Measurements from ENCODE around the gene PPCDC.
A peak's percentile ranks its signal among the peaks of the same experiment; 100 is the strongest.

Gene PPCDC

GRCh38 chr15:75045332-75046015 is 22.1 kb downstream of the PPCDC start:
- DNase-seq: no peak

- DNase-seq: no peak
These were observed 25.0 kb downstream of the PPCDC start for GRCh38 chr15:75048394-75048793.

GRCh38 chr15:75049392-75049791 is 26.0 kb downstream of the PPCDC start:
- no peak for DNase-seq

- DNase-seq: no peak
These were observed 26.9 kb downstream of the PPCDC start for GRCh38 chr15:75050283-75050682.

- no peak for DNase-seq
These were observed 27.8 kb downstream of the PPCDC start for GRCh38 chr15:75051191-75051608.

GRCh38 chr15:75051711-75052110 is 28.3 kb downstream of the PPCDC start:
- DNase-seq: no peak

GRCh38 chr15:75052972-75053747 is 29.8 kb downstream of the PPCDC start:
- DNase-seq: no peak

GRCh38 chr15:75053748-75054125 is 30.3 kb downstream of the PPCDC start:
- no peak for DNase-seq

- DNase-seq: no peak
These were observed 30.9 kb downstream of the PPCDC start for GRCh38 chr15:75054172-75054897.

- DNase-seq: no peak
These were observed 32.6 kb downstream of the PPCDC start for GRCh38 chr15:75056036-75056435.

- DNase-seq: no peak
These were observed 34.9 kb downstream of the PPCDC start for GRCh38 chr15:75058127-75058905.

GRCh38 chr15:75059607-75060006 is 36.2 kb downstream of the PPCDC start:
- no peak for DNase-seq

GRCh38 chr15:75061272-75061671 is 37.9 kb downstream of the PPCDC start:
- no peak for DNase-seq

GRCh38 chr15:75062706-75063105 is 39.3 kb downstream of the PPCDC start:
- no peak for DNase-seq

- DNase-seq: peak; percentile 77
These were observed 39.9 kb downstream of the PPCDC start for GRCh38 chr15:75063338-75063737.

- no peak for DNase-seq
These were observed 40.5 kb downstream of the PPCDC start for GRCh38 chr15:75063889-75064288.

- no peak for DNase-seq
These were observed 41.5 kb downstream of the PPCDC start for GRCh38 chr15:75064846-75065245.

- peak; percentile 80 for DNase-seq
These were observed 42.1 kb downstream of the PPCDC start for GRCh38 chr15:75065467-75065850.

- peak; percentile 93 for DNase-seq
These were observed 42.6 kb downstream of the PPCDC start for GRCh38 chr15:75065851-75066509.

GRCh38 chr15:75067123-75067830 is 43.9 kb downstream of the PPCDC start:
- peak; percentile 93 for DNase-seq

- DNase-seq: no peak
These were observed 45.4 kb downstream of the PPCDC start for GRCh38 chr15:75068748-75069147.

All from NCI-H226 (cell line).